GM23338 (cell line): Measurements from ENCODE around the gene FTL. TPM values are rescaled to one million over a fixed set of nuclear protein-coding genes. Genes with fewer than 3 reads are reported as not detected.

ENCODE experiments used
- ATAC-seq: fragments of 200-7000 bp; cut with Tn5 transposase; 3 replicates; pipeline ENCODE4 v1.9.1; 2020
- DNase-seq: peaks from one replicate; pipeline ENCODE4 v3.0.0-alpha.2; 2015; ENCODE audit warnings: low spot score
- H2AFZ ChIP-seq: fragments of 200-600 bp; sonication (generic); 2 replicates; pipeline ENCODE4 v1.8.0; 2016; ENCODE audit warnings: antibody characterized with exemption, mild to moderate bottlenecking, moderate library complexity
- H3F3A ChIP-seq: fragments of 200-600 bp; sonication (generic); replicated peaks from 2 replicates; pipeline ENCODE4 v1.8.0; 2017; ENCODE audit warnings: antibody characterized with exemption, mixed run types, low read depth
- H3K27ac ChIP-seq: fragments of 200-600 bp; sonication (generic); 2 replicates; pipeline ENCODE4 v1.6.1; 2016; ENCODE audit warnings: low read depth
- H3K27me3 ChIP-seq: fragments of 200-600 bp; sonication (generic); 2 replicates; pipeline ENCODE4 v1.8.0; 2016; ENCODE audit warnings: mild to moderate bottlenecking, mixed run types, moderate library complexity; ENCODE audit not compliant: insufficient read depth
- H3K36me3 ChIP-seq: fragments of 200-600 bp; sonication (generic); 2 replicates; pipeline ENCODE4 v1.8.0; 2016; ENCODE audit warnings: mild to moderate bottlenecking; ENCODE audit not compliant: insufficient read depth
- H3K4me1 ChIP-seq: fragments of 200-600 bp; sonication (generic); 2 replicates; pipeline ENCODE4 v1.8.0; 2016; ENCODE audit warnings: mild to moderate bottlenecking, moderate library complexity; ENCODE audit not compliant: insufficient read depth
- H3K4me2 ChIP-seq: fragments of 200-600 bp; sonication (generic); 2 replicates; pipeline ENCODE4 v1.7.1; 2017; ENCODE audit warnings: mixed run types
- H3K4me3 ChIP-seq: fragments of 200-600 bp; sonication (generic); 2 replicates; pipeline ENCODE4 v1.6.1; 2016; ENCODE audit warnings: mixed run types
- H3K79me2 ChIP-seq: fragments of 200-600 bp; sonication (generic); replicated peaks from 2 replicates; pipeline ENCODE4 v1.8.0; 2017; ENCODE audit warnings: mild to moderate bottlenecking; ENCODE audit not compliant: insufficient read depth
- H3K9me2 ChIP-seq: fragments of 200-600 bp; sonication (generic); 2 replicates; pipeline ENCODE4 v1.8.0; 2017; ENCODE audit not compliant: insufficient read depth
- H4K20me1 ChIP-seq: fragments of 200-600 bp; sonication (generic); replicated peaks from 2 replicates; pipeline ENCODE4 v1.8.0; 2017; ENCODE audit warnings: mild to moderate bottlenecking; ENCODE audit not compliant: insufficient read depth
- H3K27ac Mint-ChIP-seq: 2 replicates; pipeline ENCODE4 v1.8.0; 2020; ENCODE audit warnings: inconsistent platforms, mild to moderate bottlenecking, moderate library complexity, mixed read lengths
- H3K27me3 Mint-ChIP-seq: 3 replicates; pipeline ENCODE4 v1.8.0; 2022; ENCODE audit warnings: low read depth, mild to moderate bottlenecking, moderate library complexity, mixed read lengths, inconsistent platforms; ENCODE audit not compliant: insufficient read depth, poor library complexity
- H3K36me3 Mint-ChIP-seq: 3 replicates; pipeline ENCODE4 v1.8.0; 2021; ENCODE audit warnings: low read depth, mild to moderate bottlenecking, inconsistent platforms, moderate library complexity, mixed read lengths
- H3K4me1 Mint-ChIP-seq: 3 replicates; pipeline ENCODE4 v1.8.0; 2020; ENCODE audit warnings: mild to moderate bottlenecking, inconsistent platforms, mixed read lengths
- H3K4me3 Mint-ChIP-seq: 3 replicates; pipeline ENCODE4 v1.8.0; 2021; ENCODE audit warnings: moderate library complexity, mild to moderate bottlenecking, inconsistent platforms, mixed read lengths
- H3K9me3 Mint-ChIP-seq: 3 replicates; pipeline ENCODE4 v1.8.0; 2020; ENCODE audit warnings: moderate library complexity, mild to moderate bottlenecking, inconsistent platforms, mixed read lengths
- CREB1 ChIP-seq: fragments of 250-450 bp; sonication (Bioruptor Pico); IDR thresholded peaks from 2 replicates; pipeline ENCODE4 v1.5.0; 2020; ENCODE audit warnings: low read depth, mild to moderate bottlenecking, moderate library complexity
- EZH2 ChIP-seq: fragments of 200-600 bp; sonication (generic); IDR thresholded peaks from one replicate; pipeline ENCODE4 v1.8.0; 2017; ENCODE audit warnings: antibody characterized with exemption, mild to moderate bottlenecking, low read depth; ENCODE audit not compliant: unreplicated experiment
- EZH2phosphoT487 ChIP-seq: fragments of 200-600 bp; sonication (generic); IDR thresholded peaks from one replicate; pipeline ENCODE4 v1.8.1; 2018; ENCODE audit warnings: antibody characterized with exemption; ENCODE audit not compliant: unreplicated experiment
- JUNB ChIP-seq: IDR thresholded peaks from one replicate; pipeline ENCODE4 v1.6.1; 2016; ENCODE audit warnings: antibody characterized with exemption; ENCODE audit not compliant: unreplicated experiment
- NANOG ChIP-seq: IDR thresholded peaks from 2 replicates; pipeline ENCODE4 v1.6.1; 2016; ENCODE audit warnings: antibody characterized with exemption, borderline replicate concordance
- POLR2AphosphoS5 ChIP-seq: IDR thresholded peaks from 2 replicates; pipeline ENCODE4 v1.6.1; 2016; ENCODE audit warnings: antibody characterized with exemption, low read depth
- STAT1 ChIP-seq: IDR thresholded peaks from one replicate; pipeline ENCODE4 v1.6.1; 2016; ENCODE audit warnings: antibody characterized with exemption; ENCODE audit not compliant: unreplicated experiment
- ZNF114 ChIP-seq: fragments of 250-450 bp; sonication (Bioruptor Pico); IDR thresholded peaks from 2 replicates; pipeline ENCODE4 v1.5.0; 2020; ENCODE audit warnings: mild to moderate bottlenecking, moderate library complexity
- ZNF331 ChIP-seq: fragments of 250-450 bp; sonication (Bioruptor Pico); IDR thresholded peaks from 2 replicates; pipeline ENCODE4 v1.5.0; 2020; ENCODE audit warnings: low read depth, mild to moderate bottlenecking, moderate library complexity
- polyA plus RNA-seq: library from polyadenylated mRNA; unstranded; fragments of >200 nt; fragmentation: Nextera tagmentation; extraction: Ambion mirVana; gene quantifications from 2 replicates; pipeline ENCODE4 v1.2.1, GENCODE V29; 2016
- total RNA-seq: library from RNA; depleted of rRNA; stranded (reverse); fragments of >200 nt; shearing (Covaris generic); gene quantifications from 2 replicates; pipeline ENCODE4 v1.2.3, GENCODE V29; 2014
- TF ChIP-seq, protein P1 (sequence below), 2 experiments: fragments of 200-600 bp in 1 of 2; sonication (generic) in 1 of 2; conservative IDR thresholded peaks; 2 replicates each; pipeline versions ENCODE4 v1.5.1 to v1.6.1; 2016 to 2017; ENCODE audit warnings: antibody characterized with exemption in 2 of 2, low read depth in 2 of 2, mild to moderate bottlenecking in 2 of 2, moderate library complexity in 1 of 2
- TF ChIP-seq, protein P2 (sequence below): IDR thresholded peaks from one replicate; pipeline ENCODE4 v1.6.1; 2018; ENCODE audit warnings: antibody characterized with exemption; ENCODE audit not compliant: unreplicated experiment
- TF ChIP-seq, protein P3 (sequence below): fragments of 250-450 bp; sonication (Bioruptor Pico); IDR thresholded peaks from 2 replicates; pipeline ENCODE4 v1.5.0; 2020; ENCODE audit warnings: mild to moderate bottlenecking, moderate library complexity

Gene FTL
- total and polyA plus RNA-seq, 2 experiments from 2014 or later, result 2,064 to 5,436 TPM

- peaks cover 46% of the 10 kb centered on the region for H3K36me3 Mint-ChIP-seq
- no peak overlapping the region; the same call in 2 of the 3 replicates for H3K4me3 Mint-ChIP-seq
- H3K27me3 ChIP-seq, result no peaks in the 10 kb centered on the region
- H3K27me3 Mint-ChIP-seq, result peaks cover 11% of the 10 kb centered on the region
- peaks cover 6% of the 10 kb centered on the region for H3K36me3 ChIP-seq
- no peaks in the 10 kb centered on the region for H3K9me2 ChIP-seq
- peaks cover 19% of the 10 kb centered on the region for H3K4me1 Mint-ChIP-seq
- TF ChIP-seq JUNB, result no peak
- no peak for TF ChIP-seq STAT1
- no peak for TF ChIP-seq EZH2phosphoT487
- TF ChIP-seq POLR2AphosphoS5, result no peak
- no peak for TF ChIP-seq NANOG
- TF ChIP-seq, protein P1, sequence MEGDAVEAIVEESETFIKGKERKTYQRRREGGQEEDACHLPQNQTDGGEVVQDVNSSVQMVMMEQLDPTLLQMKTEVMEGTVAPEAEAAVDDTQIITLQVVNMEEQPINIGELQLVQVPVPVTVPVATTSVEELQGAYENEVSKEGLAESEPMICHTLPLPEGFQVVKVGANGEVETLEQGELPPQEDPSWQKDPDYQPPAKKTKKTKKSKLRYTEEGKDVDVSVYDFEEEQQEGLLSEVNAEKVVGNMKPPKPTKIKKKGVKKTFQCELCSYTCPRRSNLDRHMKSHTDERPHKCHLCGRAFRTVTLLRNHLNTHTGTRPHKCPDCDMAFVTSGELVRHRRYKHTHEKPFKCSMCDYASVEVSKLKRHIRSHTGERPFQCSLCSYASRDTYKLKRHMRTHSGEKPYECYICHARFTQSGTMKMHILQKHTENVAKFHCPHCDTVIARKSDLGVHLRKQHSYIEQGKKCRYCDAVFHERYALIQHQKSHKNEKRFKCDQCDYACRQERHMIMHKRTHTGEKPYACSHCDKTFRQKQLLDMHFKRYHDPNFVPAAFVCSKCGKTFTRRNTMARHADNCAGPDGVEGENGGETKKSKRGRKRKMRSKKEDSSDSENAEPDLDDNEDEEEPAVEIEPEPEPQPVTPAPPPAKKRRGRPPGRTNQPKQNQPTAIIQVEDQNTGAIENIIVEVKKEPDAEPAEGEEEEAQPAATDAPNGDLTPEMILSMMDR (conservative IDR thresholded peaks at IDR 0.05; ENCODE audit: low read depth in 2 of 2), result no peak
- no peak for TF ChIP-seq ZNF331 (CRISPR knock-in tag)
- TF ChIP-seq CREB1, result no peak
- TF ChIP-seq, protein P2, sequence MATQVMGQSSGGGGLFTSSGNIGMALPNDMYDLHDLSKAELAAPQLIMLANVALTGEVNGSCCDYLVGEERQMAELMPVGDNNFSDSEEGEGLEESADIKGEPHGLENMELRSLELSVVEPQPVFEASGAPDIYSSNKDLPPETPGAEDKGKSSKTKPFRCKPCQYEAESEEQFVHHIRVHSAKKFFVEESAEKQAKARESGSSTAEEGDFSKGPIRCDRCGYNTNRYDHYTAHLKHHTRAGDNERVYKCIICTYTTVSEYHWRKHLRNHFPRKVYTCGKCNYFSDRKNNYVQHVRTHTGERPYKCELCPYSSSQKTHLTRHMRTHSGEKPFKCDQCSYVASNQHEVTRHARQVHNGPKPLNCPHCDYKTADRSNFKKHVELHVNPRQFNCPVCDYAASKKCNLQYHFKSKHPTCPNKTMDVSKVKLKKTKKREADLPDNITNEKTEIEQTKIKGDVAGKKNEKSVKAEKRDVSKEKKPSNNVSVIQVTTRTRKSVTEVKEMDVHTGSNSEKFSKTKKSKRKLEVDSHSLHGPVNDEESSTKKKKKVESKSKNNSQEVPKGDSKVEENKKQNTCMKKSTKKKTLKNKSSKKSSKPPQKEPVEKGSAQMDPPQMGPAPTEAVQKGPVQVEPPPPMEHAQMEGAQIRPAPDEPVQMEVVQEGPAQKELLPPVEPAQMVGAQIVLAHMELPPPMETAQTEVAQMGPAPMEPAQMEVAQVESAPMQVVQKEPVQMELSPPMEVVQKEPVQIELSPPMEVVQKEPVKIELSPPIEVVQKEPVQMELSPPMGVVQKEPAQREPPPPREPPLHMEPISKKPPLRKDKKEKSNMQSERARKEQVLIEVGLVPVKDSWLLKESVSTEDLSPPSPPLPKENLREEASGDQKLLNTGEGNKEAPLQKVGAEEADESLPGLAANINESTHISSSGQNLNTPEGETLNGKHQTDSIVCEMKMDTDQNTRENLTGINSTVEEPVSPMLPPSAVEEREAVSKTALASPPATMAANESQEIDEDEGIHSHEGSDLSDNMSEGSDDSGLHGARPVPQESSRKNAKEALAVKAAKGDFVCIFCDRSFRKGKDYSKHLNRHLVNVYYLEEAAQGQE, result no peak
- TF ChIP-seq, protein P3, sequence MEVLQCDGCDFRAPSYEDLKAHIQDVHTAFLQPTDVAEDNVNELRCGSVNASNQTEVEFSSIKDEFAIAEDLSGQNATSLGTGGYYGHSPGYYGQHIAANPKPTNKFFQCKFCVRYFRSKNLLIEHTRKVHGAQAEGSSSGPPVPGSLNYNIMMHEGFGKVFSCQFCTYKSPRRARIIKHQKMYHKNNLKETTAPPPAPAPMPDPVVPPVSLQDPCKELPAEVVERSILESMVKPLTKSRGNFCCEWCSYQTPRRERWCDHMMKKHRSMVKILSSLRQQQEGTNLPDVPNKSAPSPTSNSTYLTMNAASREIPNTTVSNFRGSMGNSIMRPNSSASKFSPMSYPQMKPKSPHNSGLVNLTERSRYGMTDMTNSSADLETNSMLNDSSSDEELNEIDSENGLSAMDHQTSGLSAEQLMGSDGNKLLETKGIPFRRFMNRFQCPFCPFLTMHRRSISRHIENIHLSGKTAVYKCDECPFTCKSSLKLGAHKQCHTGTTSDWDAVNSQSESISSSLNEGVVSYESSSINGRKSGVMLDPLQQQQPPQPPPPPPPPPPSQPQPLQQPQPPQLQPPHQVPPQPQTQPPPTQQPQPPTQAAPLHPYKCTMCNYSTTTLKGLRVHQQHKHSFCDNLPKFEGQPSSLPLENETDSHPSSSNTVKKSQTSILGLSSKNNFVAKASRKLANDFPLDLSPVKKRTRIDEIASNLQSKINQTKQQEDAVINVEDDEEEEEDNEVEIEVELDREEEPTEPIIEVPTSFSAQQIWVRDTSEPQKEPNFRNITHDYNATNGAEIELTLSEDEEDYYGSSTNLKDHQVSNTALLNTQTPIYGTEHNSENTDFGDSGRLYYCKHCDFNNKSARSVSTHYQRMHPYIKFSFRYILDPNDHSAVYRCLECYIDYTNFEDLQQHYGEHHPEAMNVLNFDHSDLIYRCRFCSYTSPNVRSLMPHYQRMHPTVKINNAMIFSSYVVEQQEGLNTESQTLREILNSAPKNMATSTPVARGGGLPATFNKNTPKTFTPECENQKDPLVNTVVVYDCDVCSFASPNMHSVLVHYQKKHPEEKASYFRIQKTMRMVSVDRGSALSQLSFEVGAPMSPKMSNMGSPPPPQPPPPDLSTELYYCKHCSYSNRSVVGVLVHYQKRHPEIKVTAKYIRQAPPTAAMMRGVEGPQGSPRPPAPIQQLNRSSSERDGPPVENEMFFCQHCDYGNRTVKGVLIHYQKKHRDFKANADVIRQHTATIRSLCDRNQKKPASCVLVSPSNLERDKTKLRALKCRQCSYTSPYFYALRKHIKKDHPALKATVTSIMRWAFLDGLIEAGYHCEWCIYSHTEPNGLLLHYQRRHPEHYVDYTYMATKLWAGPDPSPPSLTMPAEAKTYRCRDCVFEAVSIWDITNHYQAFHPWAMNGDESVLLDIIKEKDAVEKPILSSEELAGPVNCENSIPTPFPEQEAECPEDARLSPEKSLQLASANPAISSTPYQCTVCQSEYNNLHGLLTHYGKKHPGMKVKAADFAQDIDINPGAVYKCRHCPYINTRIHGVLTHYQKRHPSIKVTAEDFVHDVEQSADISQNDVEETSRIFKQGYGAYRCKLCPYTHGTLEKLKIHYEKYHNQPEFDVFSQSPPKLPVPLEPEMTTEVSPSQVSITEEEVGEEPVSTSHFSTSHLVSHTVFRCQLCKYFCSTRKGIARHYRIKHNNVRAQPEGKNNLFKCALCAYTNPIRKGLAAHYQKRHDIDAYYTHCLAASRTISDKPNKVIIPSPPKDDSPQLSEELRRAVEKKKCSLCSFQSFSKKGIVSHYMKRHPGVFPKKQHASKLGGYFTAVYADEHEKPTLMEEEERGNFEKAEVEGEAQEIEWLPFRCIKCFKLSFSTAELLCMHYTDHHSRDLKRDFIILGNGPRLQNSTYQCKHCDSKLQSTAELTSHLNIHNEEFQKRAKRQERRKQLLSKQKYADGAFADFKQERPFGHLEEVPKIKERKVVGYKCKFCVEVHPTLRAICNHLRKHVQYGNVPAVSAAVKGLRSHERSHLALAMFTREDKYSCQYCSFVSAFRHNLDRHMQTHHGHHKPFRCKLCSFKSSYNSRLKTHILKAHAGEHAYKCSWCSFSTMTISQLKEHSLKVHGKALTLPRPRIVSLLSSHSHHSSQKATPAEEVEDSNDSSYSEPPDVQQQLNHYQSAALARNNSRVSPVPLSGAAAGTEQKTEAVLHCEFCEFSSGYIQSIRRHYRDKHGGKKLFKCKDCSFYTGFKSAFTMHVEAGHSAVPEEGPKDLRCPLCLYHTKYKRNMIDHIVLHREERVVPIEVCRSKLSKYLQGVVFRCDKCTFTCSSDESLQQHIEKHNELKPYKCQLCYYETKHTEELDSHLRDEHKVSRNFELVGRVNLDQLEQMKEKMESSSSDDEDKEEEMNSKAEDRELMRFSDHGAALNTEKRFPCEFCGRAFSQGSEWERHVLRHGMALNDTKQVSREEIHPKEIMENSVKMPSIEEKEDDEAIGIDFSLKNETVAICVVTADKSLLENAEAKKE (CRISPR knock-in tag), result no peak
- TF ChIP-seq EZH2, result no peak
- TF ChIP-seq ZNF114 (CRISPR knock-in tag), result no peak
- peaks cover 25% of the 10 kb centered on the region for H3K79me2 ChIP-seq
- H3K27ac Mint-ChIP-seq, result no peak overlapping the region
- ATAC-seq, result no peak
- H3K4me1 ChIP-seq, result peaks cover 10% of the 10 kb centered on the region; the same call in 1 of the 2 replicates
- H3K4me3 ChIP-seq, result no peak overlapping the region
- no peaks in the 10 kb centered on the region for H3K9me3 Mint-ChIP-seq
- no peak for DNase-seq
- peaks cover 6% of the 10 kb centered on the region for H4K20me1 ChIP-seq
- no peak overlapping the region for H3K27ac ChIP-seq
- no peak overlapping the region for H3K4me2 ChIP-seq
- H2AFZ ChIP-seq, result no peak overlapping the region
- 0 out of 2 replicates have a peak, but pooled peaks cover 3% of the 10 kb centered on the region for H3F3A ChIP-seq
Observed at GRCh38 chr19:48989701-48990291, 24.7 kb downstream of the FTL start.
